GM19025 (cell line): ENCODE data around the gene DNAH7.

Source experiments
- ATAC-seq: cut with Tn5 transposase; IDR thresholded peaks from one replicate; pipeline ENCODE4 v1.9.1; 2021; ENCODE audit warnings: mild to moderate bottlenecking, low read depth, moderate library complexity; ENCODE audit not compliant: unreplicated experiment

DNAH7 gene

DNA sequence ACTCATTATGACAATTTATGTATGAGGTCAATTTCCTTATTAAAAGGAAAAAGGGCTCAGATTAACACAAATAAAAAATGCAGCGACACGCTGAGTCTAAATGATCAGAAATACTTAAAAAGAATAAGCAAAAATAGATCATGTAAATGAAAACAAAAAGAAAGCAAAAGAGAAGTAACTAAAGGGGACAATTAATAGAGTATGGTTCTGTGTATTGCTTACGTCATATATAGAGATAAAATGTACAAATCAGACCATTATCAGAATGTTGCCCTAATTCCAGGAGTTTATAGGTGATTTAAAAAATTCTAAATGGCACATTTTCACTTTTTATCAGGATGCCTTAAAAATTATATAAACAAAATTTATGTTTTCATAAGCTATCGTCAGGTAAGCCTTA is 189.5 kb downstream of the DNAH7 start:
- ATAC-seq = no peak

DNA sequence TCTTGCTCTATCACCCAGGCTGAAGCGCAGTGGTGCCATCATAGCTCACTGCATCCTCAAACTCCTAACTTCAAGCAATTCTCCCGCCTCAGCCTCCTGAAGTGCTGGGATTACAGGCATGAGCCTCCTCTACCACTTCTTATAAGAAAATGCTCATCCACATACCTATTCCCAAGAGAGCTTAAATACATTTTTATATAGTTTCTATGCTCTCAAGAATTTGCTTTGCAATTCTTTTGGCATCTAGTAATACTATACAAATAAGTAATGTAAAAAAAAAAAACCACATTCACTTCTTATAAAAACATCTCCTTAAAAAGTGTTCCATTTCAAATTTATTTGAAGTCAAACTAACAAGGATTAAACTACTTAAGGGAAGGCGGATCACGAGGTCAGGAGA is 197.3 kb downstream of the DNAH7 start:
- ATAC-seq = no peak

DNA sequence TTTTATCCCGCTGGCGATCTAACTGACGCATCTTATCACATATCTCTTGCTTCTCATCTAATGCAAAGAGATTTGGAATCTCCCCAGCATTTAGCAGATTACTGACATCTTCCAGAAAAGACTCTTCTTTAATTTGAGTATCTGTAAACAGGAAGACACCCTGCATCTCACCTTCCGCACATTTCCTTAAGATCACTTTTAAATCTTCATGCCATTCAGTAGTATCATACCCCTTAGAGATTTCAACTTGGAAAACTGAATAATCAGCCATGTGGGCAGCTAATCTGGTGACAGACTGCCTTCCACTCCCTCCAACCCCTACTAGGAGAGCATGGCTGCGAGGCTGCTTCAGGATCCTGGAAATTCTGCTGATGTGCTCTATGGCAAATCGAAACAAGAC is 204.3 kb downstream of the DNAH7 start:
- no peak for ATAC-seq

DNA sequence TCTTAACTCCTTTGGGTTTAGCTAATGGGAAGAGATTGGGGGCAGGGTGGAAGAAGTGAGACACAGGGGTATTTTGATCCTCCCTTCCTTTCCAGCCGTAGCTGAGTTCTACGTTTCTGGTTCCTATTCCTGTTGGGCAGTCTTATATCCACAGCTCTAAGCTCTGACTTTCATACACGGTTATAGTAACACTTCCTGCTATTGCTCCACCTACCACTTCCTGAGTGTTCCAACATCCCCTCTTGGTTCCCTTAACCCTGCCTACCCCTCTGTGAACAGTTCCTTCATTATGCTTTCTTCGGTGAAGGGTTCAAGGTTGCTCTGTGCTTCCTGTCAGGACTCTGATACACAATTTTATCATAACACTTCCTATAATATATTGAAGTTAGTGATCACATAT is 205.1 kb downstream of the DNAH7 start:
- ATAC-seq = no peak

- ATAC-seq = no peak
Observed at GRCh38 chr2:195863121-195863520, 205.5 kb downstream of the DNAH7 start.

- no peak for ATAC-seq
Observed at GRCh38 chr2:195861821-195862220, 206.8 kb downstream of the DNAH7 start.

DNA sequence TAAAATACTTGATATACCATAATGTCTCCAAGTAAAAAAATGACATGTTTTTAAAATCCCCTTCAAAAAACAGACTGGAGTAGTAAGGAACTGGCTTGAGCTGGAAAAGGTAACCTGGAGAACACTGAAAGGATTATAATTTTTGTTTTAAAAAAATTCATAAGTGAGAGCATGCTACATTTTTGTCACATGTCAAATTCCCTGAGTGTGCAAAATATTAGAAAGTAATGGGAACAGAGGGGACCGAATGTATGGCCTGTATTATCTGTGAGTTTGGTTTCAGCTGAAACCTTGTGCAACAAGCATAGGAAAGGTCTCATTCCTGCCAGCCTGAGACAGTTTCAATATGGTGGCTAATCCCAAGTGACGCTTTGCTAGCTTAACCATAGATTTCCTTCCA is 209.1 kb downstream of the DNAH7 start:
- no peak for ATAC-seq

DNA sequence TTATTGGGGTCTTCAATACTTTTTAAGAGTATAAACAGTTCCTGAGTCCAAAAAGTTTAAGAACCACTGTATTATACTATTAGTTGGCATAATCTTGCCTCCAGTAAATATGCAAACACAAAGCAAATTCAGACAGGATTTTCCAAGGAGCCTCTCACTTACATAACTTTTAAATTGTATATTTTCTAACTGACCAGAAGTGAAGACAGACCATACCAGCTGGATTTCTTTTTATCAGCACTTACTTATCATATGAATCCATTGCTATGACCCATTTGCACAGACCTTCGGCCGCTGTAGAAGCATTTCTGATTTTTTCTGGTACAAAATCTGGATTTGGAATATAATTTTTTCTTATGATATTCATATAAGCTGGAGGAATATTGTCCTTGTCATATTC is 211.5 kb downstream of the DNAH7 start:
- no peak for ATAC-seq

DNA sequence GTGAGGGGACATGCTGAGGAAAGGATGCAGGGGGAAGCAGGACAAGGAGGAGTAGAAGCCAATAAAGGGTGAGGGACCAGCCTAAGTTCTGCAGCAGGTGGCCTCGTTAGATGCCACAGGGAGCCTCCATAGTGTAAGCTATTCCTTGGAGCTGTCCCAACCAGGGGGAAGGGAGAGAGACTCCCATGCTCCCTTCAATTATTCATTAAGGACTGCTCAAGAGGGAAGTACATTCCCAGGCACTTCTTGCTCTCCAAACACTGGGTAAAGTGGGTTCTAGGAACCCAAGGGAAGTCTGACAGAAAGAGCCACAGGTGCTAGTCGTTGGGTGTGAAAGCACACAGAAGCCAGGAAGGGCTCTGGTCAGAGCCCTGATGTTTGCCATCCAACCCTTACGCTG is 217.9 kb downstream of the DNAH7 start:
- no peak for ATAC-seq

GRCh38 chr2:195848119-195848899 is 220.3 kb downstream of the DNAH7 start:
- no peak for ATAC-seq

DNA sequence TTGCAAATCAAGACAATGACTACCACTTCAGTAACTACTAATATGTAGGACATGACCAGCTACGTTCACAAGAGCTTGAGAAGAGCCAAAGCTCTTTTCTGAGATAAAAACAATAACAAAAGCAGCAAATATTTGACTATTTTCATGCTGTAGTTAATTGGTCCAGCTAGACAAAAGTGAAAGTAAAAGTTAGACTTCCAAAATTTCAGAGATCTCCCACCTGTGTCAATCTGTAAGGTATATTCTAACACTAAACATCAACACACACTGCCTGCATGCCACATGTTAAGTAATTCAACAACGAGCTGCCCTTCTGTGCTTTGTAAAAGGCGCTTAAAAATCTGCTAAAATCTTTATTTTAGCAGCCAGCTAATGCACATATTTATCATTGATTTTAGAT is 225.7 kb downstream of the DNAH7 start:
- ATAC-seq = no peak

GRCh38 chr2:195838002-195838401 is 230.6 kb downstream of the DNAH7 start:
- no peak for ATAC-seq

DNA sequence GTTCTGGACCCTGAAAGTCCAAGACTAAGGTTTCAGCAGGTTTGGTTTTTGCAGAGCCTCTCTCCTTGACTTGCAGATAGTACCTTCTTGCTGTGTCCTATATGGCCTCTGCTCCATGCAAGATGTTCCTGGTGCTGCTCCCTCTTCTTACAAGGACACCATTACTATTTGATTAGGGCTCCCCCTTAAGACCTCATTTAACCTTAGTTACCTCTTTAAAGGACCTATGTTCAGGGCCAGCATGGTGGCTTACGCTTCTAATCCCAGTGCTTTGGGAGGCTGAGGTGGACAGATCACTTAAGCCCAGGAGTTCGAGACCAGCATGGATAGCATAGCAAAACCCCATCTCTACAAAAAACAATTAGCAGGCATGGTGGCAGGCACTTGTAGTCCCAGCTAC is 232.6 kb downstream of the DNAH7 start:
- ATAC-seq = no peak

DNA sequence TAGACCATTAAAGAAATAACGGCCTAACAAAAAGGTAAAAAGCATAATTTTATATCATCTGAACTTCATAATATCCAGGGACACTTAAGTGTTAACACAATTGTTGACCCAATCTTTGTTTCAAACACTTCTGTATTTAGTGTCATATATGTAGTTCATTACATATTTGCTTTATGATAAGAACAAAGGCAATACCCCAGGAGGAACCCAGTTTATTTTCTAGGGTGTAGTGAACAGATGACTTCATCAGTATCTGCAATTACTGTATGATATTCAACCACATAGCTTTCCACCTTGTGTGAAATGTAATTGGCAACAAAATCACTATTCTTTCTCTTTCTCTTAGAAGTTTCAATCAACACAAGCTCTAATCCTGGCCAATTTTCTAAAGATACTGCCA is 233.8 kb downstream of the DNAH7 start:
- ATAC-seq = no peak

DNA sequence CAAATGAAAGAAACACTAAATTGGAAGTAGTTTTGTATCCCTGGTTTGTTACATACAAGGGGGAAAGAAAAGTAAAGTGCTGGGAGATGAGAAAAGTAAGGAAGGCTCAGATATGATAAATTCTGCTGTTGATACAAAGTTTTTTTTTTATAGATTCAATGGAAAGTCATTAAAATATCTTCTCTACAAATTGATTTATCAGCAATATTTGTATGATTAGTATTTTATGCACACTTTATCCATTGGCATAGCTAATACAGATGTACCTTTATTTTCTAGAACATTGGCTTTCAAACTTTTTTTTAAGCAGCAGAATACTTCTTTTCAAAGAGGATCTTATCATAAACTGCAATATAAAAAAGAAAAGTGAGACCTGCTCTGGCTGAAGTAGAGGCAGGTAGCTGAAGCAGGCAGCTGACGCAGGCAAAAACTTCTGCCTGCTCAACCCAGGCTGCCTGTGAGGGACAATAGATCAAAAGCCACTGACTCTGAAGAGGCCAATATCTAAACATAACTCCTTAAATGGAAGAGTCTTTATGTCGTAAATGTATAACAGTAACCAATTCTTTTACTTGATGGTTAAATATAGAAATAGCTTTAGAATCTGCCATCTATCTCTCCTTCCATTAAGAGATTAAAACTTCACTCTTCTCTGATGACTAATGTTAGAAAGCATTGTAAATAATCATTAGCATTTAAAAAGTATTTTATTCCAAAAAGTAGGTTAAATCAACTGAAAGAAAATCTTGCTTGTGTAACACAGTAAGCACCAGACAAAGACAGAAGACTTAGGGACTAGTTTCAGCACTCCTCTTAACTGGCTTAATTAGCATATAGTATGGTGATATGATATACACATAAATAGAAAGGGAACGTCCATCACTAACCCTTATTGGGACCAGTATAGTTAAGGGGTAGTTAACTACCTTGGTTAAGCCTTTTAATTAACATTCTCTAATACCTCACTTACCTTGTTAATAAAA is 237.4 kb downstream of the DNAH7 start:
- no peak for ATAC-seq

GRCh38 chr2:195824478-195824877 is 244.2 kb downstream of the DNAH7 start:
- no peak for ATAC-seq

DNA sequence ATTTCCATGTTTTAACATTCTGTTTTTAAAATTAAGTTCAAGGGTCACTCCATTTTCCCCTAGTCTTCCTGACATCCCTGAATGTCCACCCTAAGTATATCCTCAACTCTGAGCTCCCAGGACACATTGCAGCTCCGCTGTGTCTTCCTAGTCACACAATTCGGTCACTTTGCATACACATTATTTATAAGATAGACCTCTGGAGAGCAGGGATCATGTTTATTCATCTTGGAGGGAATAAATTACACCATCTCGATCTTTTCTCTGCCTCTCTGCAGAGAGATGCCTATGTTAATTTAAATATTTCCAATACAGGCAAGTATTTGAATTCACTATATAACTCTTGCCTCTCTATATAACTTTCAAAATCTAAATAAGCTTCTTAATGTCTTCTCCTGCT is 245.4 kb downstream of the DNAH7 start:
- ATAC-seq = no peak

- ATAC-seq = no peak
Observed at GRCh38 chr2:195821566-195821932, 247.1 kb downstream of the DNAH7 start.

- no peak for ATAC-seq
Observed at GRCh38 chr2:195820867-195821565, 247.6 kb downstream of the DNAH7 start.

- no peak for ATAC-seq
Observed at GRCh38 chr2:195820373-195820772, 248.3 kb downstream of the DNAH7 start.

GRCh38 chr2:195819276-195819675 is 249.4 kb downstream of the DNAH7 start:
- ATAC-seq = no peak
